T follicular helper cell (primary cell): ENCODE results near the gene PEX16.
"Not testable (repeated sequence)": the region's sequence is repeated elsewhere in the genome, so short reads cannot be mapped to it uniquely, and the experiment has no call there.

ENCODE experiments used
- DNase-seq: peaks from one replicate; pipeline ENCODE4 v3.0.0-alpha.2; 2020; ENCODE audit warnings: low read depth

The PEX16 gene

GRCh38 chr11:45918331-45918941 is 759 bp upstream of the PEX16 start:
- peak; percentile 36 for DNase-seq

- DNase-seq = no peak
Observed at GRCh38 chr11:45917286-45917622, 423 bp downstream of the PEX16 start.

- DNase-seq = no peak
Observed at GRCh38 chr11:45915446-45915845, 2.2 kb downstream of the PEX16 start.

GRCh38 chr11:45913942-45914635 is 3.6 kb downstream of the PEX16 start:
- DNase-seq = no peak

- DNase-seq = no peak
Observed at GRCh38 chr11:45913514-45913913, 4.2 kb downstream of the PEX16 start.

GRCh38 chr11:45910623-45911022 is 7.1 kb downstream of the PEX16 start:
- no peak for DNase-seq

GRCh38 chr11:45909594-45910475 is 7.8 kb downstream of the PEX16 start:
- no peak for DNase-seq

GRCh38 chr11:45907911-45908370 is 9.7 kb downstream of the PEX16 start:
- no peak for DNase-seq

GRCh38 chr11:45906965-45907611 is 10.6 kb downstream of the PEX16 start, which contains the start of gene FREY1:
Gene FREY1, minus strand, starts transcription at chr11:45907271. Its CDS starts 26 bp downstream, at chr11:45907245.
- DNase-seq = no peak

- no peak for DNase-seq
Observed at GRCh38 chr11:45906096-45906682, 11.5 kb downstream of the PEX16 start.

- DNase-seq = not testable (repeated sequence)
Observed at GRCh38 chr11:45905576-45905975, 12.1 kb downstream of the PEX16 start.

GRCh38 chr11:45905095-45905494 is 12.6 kb downstream of the PEX16 start:
- no peak for DNase-seq

- no peak for DNase-seq
Observed at GRCh38 chr11:45904309-45904915, 13.3 kb downstream of the PEX16 start.

GRCh38 chr11:45902452-45903380 is 15.0 kb downstream of the PEX16 start:
- DNase-seq = no peak

GRCh38 chr11:45901626-45902025 is 16.1 kb downstream of the PEX16 start:
- DNase-seq = no peak

- DNase-seq = no peak
Observed at GRCh38 chr11:45900916-45901617, 16.6 kb downstream of the PEX16 start.

- not testable (repeated sequence) for DNase-seq
Observed at GRCh38 chr11:45900175-45900800, 17.4 kb downstream of the PEX16 start.

- peak; percentile 46 for DNase-seq
Observed at GRCh38 chr11:45899448-45900174, 18.1 kb downstream of the PEX16 start.
